Right hindlimb (tissue), 1 donor: ENCODE results near the gene C6orf47.

Source experiments
- DNase-seq: peaks from one replicate; pipeline ENCODE4 v3.0.0-alpha.2; 2018

The C6orf47 gene

DNA sequence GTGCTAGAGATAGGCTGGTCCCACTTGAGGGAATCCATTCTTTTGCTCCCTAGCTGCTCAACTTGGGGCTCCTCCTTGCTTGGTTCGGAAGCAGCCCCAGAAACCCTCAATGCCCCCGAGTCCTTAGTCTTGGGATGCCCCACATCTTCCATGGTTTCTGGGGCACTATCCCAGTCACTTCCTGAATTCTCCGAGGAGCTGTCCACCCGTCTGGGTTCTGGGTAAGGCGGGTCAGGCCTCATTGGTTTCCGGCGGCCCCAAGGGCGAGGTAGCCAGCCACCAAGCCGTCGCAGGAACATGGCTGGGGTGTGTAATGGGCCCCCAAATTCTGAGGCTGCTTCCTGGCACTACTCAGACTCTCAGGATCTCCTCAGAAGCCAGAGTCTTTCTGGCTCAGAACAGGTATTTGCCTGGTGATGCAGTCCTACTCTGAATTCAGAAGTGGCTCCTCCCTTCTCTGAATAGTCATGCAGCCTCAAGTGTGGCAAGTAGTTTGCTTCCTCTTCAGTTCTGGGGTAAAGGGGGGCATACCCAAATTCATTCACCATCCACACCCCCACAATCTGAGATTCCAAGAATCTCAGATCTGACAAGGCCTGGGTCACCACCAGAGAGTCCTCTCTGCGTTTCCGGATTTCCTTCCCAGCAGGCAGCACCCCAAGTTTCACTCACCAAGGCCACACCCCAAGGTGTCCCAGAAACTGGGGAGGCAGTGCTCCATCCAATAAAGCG lies 763 bp downstream of the C6orf47 start:
- no peak for DNase-seq

DNA sequence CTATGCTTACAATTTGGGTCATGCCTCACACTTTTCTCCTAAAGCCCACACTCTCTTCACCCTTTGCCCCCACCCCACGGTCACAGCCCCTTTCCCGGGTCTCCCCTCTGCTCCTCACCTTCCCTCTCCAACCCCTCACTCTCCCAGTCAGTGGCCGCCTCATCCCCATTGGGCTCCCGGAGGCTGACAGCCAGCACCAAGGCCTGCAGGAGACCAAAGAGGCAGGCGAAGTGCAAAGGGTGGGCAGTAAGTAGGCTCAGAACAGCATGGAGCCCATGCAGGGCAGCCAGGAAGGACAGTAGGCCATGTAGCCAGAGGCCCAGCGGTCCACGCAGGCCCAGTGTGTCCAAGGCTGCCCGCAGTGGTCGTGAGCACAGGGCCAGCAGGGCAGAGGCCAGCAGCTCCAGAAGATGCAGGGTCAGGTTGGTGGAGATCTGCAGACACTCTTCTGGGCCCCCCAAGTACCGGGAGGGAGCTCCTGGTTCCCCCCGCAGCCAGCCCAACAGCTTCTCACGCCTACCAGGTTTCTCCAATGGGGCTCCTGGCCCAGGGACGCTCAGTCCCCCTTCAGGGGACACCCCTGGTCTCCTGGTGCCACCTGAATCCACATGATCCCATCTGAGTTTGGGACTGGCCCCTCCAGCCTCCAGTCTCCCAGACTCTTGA lies 1.5 kb downstream of the C6orf47 start:
- no peak for DNase-seq

GRCh38 chr6:31658158-31658688 lies 2.4 kb downstream of the C6orf47 start:
- DNase-seq, result no peak

- no peak for DNase-seq
These were observed 3.0 kb downstream of the C6orf47 start for GRCh38 chr6:31657406-31658157.

- DNase-seq, result no peak
These were observed 5.0 kb downstream of the C6orf47 start, which contains the start of gene APOM for GRCh38 chr6:31655349-31656237. TSS of gene APOM (plus strand) at chr6:31655894. CDS start at chr6:31655967, 73 bp downstream.

- DNase-seq, result no peak
These were observed 5.8 kb downstream of the C6orf47 start for GRCh38 chr6:31654574-31655348.

DNA sequence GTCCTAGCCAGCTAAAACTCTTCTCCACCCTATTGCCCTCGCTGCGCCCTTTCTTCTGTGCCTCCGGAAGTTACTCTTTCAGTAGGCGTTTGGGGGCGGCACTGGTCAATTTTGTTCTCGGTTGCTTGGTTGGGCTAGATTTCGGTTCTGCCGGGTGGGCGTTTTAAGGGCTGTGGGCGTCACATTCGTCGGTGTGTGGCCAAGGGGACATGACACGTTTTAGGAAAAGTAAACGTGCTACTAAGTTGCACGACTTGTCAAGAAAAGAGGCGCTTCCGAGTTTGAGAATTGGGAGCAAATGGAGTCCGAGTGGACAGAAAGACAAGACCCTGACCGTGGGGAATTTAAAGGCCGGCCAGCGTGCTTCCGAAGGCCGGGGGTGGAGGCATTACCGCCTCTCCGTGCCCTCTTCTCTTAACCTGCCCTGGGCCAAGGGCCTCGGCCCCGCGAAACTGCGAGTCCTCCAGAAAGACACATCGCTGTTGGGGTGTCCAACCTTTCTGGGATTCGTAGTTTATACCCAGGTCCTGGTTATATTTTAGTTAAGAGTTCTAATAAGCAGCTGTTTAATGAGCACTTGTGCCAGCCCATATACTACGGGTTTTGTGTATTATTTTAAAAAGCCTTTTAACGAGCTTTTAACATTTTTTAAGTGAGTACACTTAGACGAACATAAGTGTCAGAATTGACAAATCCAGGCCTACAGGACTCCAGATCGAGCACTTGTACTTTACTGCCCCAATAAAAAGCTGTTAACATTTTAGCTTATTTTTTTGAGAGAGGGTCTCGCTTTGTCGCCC lies 7.5 kb downstream of the C6orf47 start:
- no peak for DNase-seq

GRCh38 chr6:31651602-31652191 lies 8.9 kb downstream of the C6orf47 start:
- DNase-seq, result no peak

- no peak for DNase-seq
These were observed 15.3 kb downstream of the C6orf47 start for GRCh38 chr6:31645325-31645724.

- DNase-seq, result no peak
These were observed 16.6 kb downstream of the C6orf47 start for GRCh38 chr6:31643818-31644454.

DNA sequence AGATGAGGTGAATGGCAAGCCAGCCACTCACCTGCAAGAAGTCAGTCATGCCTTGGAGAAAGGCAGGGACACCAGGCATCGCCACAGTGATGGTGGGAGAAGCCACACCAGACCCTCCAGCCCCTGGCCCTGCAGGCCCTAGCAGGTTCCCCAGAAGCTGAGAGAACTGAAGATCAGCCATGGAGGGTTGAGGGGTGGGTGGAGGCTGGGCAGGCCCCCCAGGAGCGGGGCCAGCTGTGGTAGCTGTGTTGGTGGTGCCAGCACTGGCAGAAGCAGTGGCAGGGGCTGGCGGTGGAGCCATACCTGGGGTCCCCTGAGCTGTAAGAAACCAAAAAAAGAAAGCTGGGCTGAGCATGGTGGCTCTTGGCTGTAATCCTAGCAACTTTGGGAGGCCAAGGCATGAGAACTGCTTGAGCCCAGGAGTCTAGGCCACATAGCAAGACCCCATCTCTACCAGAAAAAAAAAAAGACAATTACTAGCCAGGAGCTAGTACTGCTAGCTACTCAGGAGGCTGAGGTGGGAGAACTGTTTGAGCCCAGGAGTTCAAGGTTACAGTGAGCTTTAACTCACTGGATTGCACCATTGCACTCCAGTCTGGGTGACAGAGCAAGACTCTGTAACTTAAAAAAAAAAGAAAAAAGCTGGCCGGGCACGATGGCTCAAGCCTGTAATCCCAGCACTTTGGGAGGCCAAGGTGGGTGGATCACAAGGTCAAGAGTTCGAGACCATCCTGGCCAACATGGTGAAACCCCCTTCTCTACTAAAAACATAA lies 17.6 kb downstream of the C6orf47 start:
- DNase-seq, result no peak

DNA sequence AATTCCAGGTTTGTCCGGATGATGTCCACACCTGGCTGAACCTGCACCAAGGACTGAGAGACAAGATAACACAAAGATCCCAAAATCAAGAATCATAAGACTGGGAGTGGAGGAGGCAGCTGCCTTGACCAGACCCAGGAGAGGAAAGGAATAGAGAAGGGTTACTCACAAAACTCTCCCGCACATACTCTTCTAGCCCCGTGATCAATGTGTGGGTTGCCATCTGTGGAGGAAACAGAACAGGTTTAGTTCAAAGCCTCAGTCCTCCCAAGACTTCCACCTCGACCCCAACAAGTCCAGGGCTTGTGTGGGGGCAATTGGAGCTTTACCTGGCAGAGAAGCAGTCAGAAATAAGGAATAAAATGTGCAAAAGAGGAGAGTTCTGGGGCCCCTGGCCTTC lies 19.2 kb downstream of the C6orf47 start:
- no peak for DNase-seq

DNA sequence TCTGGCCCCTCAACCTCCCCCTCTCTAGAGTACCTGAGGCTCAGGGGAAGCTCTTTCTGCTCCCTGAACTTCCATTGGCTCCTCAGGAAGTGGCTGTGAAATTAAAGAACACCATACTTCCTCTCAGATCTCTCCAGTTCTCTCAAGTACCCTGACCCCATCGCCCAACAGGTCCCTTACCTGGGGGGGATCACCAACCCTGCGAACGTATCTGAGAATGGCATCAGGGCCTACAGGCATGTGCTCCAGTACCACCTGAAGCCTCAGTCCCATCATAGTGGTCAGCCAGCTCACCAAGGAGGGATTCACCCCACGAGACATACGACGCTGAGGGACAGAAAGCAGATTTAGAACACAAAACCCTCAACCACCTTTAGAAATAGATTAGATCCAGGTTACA lies 20.0 kb downstream of the C6orf47 start:
- DNase-seq, result no peak

GRCh38 chr6:31639449-31639861 lies 21.1 kb downstream of the C6orf47 start:
- no peak for DNase-seq

DNA sequence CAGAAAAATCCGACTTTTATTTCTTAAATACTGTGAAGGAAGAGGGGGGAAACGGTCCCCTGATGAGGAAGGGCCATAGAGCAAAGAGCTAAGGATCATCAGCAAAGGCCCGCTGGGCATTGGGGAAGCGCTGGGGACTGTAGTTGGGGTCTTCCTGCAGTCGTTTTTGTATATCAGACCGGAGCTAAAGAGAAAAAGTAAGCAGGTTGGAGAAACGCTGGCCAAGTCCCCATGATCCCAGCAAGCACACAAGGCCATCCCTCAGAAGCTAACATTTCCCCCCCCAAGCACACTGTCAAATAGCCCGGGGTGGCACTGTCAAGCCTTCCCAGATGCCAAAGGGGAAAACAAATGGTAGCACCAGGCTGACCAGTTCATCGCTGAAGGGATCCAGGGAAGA lies 21.5 kb downstream of the C6orf47 start:
- no peak for DNase-seq

DNA sequence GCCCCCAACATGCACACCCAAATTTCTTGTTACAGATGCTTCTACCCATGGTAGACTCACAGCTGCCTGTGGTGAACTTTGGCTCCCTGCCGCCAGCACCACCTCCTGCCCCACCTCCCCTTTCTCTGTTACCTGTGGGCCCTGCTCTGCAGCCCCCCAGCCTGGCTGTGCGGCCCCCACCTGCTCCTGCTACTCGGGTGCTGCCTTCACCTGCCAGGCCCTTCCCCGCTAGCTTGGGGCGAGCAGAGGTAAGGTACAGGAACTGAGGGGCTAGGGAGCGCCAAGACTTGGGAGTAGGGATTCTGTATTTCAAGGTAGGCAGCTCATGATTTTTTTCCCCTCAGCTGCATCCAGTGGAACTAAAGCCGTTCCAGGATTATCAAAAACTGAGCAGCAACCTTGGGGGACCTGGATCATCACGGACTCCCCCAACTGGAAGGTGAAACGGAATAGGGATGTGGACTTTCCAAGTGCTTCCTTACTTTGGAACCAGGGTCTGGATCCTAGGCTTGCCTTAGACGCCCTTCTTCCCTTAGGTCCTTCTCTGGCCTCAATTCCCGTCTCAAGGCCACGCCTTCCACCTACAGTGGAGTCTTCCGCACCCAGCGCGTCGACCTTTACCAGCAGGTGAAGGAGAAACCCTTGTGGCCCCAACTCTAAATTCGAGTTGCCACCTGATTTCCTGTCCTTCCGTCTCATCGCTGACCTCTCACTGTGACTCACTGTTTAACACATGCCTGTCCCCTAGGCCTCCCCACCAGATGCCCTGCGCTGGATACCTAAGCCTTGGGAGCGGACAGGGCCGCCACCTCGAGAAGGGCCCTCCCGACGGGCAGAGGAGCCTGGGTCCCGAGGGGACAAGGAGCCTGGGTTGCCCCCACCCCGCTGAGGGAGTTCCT lies 23.6 kb downstream of the C6orf47 start:
- no peak for DNase-seq

DNA sequence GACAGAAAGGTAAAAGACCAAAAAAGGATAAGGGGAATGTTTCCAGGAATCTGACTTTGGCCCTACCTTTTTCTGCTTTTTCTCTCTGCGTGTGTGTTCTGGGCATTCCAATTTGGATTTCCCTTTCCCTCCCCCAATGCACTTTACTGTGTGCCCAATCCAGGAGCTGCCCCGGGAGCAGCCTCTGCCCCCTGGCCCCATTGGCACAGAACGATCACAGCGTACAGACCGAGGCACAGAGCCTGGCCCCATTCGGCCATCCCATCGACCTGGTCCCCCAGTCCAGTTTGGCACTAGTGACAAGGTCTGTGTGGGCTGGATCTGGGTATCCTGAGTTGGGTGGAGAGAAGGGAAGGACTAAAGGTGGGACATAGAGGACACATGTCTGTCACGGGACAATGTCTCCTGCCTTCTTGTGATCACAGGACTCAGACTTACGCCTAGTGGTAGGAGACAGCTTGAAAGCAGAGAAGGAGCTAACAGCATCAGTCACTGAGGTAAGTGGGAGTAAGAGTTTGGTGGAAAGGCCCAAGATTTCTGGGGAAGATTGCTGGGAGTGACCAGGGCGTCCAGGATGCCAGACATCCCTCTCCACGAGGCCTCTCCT lies 25.5 kb downstream of the C6orf47 start:
- DNase-seq, result no peak
